Femur (tissue), 1 donor: ENCODE measurements around the gene ACP4.

Source experiments
- DNase-seq: peaks from one replicate; pipeline ENCODE4 v3.0.0-alpha.2; 2017

ACP4 gene

DNA sequence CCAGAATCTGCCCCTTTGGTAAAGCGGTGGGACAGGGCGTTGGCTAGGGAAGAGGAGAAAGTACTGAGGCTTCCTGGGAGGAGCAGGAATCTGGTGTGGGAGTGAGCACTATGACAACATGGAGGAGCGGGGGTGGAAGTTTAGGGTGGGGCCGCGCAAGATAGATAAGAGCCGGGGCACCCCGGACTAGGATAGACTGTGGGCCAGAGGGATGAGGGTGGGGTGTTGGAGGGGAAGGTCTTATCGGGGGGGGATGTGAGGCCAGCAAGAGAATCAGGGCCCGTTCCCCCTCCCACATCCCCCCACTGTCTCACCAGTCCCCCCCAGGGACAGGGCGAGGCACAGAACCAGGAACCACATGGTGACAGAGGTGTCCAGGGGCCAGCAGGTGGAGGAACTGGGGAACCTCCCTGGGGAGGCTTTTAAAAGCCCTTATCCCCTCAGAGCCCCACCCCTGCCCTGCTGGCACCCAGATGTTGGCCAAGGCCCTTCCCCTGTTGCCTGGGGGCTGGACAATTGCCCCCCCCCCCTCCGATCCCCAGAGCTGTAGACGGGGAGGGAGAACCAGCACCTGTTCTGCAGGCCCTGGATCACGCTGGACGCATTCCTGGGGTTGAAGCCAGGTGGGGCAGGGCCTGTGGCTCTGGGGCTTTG is 33.3 kb downstream of the ACP4 start, which contains the start of gene KLK1:
TSS of gene KLK1 (minus strand) at position 399 of the 654 bp plus-strand sequence. CDS start at position 360, 39 bp downstream.
- DNase-seq = no peak

DNA sequence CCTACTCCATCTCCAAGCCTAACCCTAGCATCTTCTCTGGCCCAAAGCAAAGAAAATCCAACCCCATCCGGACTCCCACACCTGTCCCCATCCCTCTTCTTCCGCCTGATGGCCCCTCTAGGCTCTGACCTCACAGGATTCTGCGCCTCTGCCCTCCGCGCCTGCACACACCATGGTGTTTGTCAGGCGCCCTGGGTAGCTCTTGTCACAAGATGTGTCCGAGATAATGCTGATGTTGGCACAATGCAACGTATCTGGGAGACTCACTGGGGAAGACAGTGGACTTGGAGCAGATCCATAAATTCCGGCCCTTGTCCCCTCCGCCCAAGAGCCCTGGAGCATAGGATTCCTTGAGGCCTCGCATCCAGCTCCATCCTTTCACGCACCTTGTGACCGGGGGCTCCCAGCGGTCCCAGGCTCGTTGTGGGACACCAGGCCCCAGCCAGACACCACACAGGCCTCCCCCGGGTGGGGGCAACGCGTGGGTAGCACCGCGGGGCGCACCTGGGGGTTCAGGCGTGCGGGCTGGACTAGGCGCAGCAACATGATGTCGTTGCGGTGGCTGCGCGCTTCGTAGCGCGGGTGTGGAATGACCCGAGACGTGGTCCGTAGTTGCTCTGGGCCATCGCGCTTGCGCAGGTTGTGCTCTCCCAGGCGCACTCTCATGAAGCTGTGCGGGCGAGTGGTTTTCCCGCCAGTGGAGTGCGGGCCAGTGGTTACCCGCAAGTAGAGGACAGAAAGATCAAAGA is 36.5 kb downstream of the ACP4 start:
- no peak for DNase-seq

DNA sequence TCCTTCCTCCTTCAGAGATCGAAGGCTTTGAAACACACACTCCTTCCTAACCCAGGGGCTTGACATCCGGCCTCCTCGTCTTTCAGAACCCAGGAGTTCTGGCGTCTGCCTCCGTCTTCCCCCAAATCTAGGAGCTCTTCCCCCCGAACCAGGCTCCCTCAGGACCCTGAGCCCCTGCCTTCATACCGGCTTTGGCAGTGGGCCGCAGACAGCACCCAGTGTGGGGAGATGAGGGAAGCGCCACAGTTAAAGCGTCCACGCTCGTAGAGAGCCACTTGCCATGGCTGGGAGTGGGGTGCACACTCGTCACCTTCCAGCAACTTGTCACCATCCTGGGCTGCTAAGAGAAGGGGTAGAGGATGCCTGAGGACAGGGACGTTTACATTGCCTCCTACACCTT is 37.3 kb downstream of the ACP4 start:
- DNase-seq = no peak

DNA sequence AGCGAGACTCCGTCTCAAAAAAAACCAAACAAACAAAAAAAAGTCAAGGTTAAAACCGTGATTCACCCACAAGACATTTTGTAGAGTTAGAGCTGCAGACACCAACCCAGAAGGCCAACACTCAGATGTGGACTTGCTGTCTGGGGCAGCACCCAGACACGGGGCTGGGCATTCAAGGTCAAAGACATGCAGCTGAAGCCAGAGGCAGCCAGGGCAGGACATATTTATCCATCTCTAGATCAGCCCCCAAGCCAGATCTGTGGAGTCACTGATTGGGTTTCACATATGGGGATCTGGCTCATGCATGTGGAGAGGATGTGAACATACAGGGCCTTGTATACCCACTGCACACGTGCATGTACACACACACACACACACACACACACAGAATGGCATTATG is 39.6 kb downstream of the ACP4 start:
- DNase-seq = no peak

DNA sequence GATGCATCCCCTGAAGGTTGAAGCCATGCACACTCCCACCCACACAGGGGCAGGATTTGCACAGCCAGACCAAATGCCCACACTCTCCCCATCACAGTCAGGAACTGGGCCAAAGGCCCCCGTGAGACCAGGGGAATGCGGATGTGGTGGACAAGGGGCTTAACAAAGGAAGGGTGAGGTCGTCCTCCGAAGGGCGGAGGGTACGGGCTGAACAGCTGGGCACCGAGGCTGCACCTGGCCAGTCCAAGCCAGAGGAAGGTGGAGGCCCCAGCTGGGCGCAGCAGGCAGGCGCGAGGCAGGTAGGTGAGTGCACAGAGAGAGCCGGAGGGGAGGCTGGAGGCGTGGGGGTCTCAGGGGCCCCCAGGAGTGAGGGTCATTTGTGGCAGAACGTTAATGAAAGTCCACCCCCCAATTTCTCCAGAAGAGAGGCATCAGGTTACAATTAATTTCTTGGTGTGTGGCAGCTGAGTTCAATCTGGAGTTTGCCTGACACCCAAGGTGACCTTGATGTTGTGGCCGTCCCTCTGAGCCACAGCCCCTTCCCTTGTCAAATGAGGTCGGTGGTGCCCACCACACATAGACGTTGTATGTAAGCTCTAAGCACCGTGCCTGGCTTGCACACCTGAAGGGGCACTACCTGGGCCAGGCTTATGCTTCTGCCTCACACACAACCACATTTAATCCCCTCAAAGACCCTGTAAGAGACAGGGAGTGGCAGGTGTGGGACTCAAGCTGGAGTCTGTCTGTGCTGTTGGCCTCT is 40.2 kb downstream of the ACP4 start:
- no peak for DNase-seq

DNA sequence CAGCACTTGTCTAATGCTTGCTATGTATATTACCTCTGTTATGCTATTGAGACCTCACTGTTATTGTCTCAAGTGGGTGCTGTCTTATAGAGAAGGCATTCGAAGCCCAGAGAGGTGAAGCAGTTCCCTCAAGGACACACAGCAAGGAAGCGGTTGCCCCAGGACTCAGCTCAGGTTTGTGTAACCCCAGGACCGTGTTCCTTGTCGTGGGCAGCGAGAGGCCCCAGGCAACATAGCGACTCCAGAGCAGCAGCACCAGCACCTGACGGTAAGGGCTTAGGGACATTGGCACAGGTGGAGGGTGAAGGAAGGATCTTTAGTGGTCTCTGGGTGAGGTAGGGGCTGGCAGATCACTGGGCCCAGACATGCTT is 40.8 kb downstream of the ACP4 start:
- DNase-seq = no peak

DNA sequence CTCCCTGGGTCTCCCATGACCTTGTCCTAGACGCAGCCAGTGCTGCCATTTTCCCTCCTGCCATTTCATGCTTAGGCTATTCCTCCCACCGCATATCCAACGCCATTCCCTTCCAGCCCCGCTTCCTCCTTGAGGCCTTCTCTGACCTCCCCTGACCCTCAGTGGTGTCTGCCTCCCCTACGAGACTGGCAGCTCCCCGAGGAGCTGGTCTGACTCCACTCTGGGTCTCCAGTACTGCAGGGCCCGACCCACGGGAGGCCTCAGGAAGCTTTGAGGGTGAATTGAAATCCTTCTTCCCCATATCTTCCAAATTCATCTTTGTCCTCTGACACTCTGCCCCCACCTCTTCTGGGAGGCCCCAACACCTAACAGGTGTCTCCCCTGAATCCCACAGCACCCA is 42.5 kb downstream of the ACP4 start:
- DNase-seq = no peak

DNA sequence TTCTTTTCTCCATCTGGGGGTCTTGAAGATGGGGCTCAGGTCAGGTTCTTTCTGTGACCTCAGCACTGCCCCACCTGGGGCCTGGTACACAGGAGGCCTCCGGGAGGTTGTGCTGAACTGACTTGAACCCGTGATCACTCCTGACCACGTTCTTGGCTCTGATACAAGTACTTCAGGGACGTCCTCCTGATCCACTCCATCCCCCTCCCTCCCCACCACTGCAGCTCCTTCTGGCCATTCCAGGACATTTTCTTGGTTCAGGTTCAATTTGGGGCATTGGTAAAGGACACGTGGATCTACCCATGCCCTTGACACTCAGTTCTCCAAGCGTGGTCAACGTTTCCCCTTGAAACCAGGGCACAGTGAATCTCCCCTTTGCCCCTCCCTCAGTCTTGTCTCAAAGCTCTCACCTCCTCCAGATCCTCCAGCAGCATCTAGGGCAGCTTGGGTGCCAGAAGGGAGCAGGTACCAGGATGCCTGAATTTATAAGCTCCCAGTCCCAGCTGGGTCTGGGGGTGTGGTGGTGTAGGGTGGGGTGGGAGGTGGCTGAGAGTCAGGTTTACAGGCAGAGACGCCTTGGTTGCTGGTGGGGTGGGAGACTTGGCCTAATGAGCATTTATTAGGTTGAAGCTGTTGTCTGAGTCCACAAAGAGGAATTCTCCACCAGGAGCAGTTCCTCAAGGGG is 43.0 kb downstream of the ACP4 start, which contains the start of gene KLK15:
TSS of gene KLK15 (minus strand) at position 458 of the 685 bp plus-strand sequence. CDS start 2,082 bp downstream, outside the sequence.
- DNase-seq = no peak

DNA sequence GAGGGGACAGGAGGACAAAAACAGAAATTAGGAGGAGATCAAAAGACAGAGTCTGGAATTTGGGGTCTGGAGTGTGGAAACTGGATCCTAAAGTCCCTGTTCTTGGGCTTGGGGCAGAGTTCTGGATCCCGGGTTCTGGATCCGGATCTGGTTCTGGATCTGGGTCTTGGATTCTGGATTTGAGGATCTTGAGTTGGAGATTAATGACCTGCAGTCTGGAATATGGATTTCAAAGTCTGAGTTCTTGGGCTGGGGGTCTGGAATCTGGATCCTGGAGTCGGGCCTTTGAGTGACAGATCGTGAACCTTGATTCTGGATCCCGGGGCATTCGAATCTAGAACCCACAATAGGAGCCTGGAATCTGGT is 43.6 kb downstream of the ACP4 start:
- no peak for DNase-seq

DNA sequence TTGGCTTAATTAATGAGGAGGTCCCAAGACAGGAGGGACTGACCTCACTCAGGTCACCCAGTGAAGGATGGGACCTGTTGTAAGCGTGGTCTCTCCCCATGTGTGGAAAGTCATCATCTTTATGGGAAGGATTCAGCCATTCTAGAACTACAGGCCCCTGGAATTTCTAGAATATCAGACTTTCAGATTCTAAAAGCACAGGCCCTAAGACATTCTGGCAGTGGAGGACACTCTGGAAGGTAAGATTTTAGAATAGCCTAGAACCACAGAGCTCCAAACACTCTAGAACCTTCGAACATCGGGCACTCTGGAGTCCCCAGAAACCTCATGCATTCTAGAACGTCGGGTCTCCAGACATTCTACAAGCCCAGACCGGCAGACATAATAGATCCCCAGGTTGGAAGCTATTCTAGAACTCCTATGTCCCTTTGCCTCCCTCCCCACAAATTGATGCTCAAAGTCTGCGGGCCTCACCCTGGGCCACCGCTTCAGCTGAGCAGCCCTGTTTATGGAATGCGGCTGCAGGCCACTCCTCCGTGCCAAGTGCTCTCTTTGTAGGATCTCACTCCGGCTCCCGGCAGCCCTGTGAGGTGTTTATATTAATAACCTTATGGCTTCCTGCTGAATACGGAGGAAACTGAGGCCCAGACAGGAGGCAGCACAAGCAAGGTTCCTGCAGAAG is 45.0 kb downstream of the ACP4 start:
- DNase-seq = no peak

DNA sequence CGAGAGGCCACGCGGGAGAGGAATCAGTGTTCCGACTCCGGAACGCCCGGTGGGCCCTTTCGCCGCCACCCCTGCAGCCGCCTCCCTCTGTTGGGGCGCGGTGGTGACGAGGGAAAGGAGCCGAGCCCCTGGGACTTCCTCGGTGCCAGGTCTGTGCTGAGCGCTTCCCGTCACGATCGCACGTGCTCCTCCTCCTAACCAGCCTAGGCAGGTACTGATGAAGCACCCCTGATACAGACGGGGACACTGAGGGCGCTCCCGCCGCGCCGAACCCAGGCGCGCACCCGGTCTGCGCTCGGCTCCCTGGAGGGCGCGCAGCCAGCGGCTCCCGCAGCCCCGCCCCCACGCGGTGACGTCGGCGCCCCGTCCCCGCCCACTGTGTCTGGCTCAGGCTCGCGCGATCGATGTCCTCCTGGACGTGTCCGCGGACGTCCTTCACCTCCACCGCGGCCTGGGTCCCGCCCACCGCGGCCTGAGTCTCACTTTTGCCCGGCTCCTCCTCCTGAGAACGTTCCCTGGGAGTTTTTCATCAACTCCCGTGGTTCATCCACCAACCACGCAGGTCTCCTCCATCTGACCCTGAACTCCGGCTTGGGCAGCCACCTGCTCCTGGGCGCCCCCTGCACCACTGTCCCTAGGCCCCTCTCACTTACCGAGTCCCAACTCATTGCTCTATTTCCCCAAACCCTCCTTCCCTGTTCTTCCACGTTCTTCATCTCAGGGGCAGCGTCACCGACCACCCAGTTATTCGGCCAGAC is 45.7 kb downstream of the ACP4 start:
- DNase-seq = peak; percentile 70

DNA sequence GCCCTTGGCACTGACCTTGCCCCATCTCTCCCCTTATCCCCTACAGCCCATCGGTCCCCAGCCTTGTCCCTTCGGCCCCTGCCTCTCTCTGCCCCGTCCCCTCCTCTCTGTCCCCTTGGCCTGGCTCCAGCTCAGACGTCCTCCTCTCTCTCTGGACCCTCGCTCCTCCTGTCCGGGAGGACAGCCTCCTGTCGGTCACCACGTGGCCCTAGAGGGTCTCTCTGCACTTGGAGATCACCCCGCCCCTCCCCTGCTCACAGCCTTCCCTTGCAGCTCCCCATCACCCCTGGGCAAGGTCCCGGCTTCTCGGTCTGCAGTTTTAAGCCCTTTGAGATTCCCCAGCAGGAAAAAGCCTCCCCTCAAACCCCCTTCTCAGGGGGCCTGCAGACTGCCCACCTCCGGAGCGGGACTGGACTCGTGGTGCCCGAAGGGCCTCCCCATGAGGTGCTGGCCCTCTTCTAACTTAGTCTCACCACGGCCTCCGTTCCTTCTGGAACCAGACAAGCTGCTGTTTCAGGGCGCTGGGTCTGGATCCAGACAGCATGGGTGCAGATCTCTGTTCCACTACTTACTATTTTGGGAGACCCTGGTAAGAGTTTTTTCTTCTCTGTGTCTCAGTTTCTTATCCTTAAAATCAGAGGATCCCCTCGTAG is 46.5 kb downstream of the ACP4 start:
- DNase-seq = no peak

DNA sequence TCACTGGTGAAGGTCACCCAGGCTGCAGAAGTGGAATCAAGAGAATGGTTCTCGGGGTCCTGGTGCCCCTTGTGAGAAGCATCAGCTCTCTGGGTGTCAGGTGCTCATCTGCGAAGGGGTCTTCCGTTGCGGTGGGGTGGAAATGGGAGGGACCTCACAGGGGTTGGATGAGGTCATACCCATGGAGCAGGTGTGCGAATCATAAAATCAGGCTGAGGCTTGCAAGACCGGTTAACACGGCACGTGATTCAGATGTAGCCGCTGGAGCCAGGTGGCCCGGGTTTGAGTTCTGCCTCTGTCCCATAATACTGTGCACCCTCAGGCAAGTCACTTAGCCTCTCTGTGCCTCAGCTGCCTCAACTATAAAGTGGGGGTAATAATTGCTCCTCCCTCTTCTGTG is 47.1 kb downstream of the ACP4 start:
- no peak for DNase-seq

DNA sequence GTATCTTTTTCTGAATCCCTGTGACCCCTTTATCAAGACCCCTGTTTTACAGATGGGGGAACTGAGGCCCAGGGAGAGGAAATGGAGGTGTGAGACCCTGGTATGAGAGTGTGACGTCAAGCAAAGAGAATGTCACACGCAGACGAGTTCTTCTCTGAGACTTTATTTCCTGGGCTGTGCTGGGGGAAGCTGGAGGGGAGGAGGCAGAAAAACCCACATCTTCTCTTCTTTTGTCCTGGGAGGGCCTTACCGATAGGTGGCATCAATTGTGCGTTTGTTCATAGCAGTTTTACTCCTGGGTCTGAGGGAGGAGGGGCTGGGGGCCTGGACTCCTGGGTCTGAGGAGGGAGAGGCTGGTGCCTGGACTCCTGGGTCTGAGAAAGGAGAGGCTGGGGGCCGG is 48.0 kb downstream of the ACP4 start:
- no peak for DNase-seq

DNA sequence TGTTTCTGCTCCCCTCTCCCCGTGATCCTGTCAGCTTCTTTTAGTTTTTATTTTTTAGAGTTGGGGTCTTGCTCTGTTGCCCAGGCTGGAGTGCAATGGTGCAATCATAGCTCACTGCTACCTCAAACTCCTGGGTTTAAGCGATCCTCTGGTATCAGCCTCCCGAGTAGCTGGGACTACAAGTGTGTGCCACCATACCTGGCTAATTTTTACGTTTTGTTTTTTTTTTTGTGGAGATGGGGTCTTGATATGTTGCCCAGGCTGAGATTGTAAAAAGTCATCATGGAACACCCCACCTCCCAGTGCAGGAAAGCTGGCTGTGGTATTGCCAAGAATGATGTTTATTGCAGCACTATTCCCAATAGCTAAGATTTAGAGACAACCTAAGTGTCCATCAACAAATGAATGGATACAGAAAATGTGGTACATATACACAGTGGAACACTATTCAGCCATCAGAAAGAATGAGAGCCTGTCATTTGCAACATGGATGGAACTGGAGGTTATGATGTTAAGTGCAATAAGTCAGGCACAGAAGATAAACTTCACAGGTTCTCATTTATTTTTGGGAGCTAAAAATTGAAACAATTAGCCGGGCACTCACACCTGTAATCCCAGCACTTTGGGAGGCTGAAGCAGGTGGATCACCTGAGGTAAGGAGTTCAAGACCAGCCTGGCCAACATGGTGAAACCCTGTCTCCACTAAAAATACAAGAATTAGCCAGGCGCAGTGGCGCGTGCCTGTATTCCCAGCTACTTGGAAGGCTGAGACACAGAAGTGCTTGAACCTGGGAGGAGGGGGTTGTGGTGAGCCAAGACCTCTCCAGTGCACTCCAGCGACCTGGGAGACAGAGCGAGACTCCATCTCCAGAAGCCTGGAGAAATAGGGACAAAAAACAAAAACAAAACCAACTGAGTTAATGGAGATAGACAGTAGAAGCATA is 49.8 kb downstream of the ACP4 start:
- no peak for DNase-seq

DNA sequence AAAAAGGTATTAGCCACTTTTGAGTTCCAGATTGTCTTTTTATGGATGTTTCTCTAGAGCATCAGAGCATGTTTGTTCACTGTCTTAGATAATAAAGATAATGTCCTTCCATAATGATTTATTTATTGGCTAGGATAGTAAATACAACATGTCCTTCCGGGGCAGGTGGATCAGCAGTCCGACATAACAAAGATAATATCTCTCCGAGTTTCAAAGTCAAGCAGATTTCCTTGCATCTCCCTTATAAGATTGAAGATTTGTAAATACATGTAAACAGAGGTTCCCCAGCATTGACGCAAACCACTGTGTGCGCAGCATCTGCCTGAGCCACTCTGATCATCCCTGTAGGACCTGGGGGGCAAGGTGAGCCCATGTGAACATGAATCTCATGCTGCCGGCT is 51.9 kb downstream of the ACP4 start:
- DNase-seq = no peak

DNA sequence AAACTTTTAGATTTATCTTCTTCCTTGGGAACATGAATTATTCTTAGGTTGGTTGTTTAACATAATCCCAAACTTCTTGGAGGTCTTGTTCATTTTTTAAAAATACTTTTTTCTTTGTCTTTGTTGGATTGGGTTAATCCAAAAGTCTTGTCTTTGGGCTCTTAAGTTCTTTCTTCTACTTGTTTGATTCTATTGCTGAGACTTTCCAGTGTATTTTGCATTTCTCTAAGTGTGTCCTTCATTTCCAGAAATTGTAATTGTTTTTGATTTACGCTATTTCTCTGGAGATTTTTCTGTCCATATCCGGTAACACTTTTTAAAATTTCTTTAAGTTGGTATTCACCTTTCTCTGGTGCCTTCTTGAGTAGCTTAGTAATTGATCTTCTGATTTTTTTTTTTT is 53.0 kb downstream of the ACP4 start:
- DNase-seq = no peak

DNA sequence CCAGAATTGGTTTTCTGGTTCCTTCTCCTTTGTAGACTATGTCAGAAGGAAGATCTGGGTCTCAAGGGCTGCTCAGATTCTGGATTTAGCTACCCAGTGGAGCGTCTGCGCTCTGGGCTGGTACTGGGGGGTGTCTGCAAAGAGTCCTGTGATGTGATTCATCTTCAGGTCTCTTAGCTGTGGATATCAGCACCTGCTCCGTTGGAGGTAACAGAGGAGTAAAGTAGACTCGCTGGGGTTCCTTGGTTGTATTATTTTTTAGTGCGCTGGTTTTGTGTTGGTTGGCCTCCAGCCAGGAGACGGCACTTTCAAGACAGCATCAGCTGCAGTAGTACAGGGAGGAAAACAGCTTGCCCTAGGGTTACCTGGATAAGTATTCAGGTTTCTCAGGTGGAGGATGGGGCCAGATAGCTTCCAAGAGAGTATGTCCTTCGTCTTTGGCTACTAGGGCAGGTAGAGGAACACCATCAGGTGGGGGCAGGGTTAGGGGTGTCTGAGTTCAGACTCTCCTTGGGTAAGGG is 53.5 kb downstream of the ACP4 start:
- no peak for DNase-seq

DNA sequence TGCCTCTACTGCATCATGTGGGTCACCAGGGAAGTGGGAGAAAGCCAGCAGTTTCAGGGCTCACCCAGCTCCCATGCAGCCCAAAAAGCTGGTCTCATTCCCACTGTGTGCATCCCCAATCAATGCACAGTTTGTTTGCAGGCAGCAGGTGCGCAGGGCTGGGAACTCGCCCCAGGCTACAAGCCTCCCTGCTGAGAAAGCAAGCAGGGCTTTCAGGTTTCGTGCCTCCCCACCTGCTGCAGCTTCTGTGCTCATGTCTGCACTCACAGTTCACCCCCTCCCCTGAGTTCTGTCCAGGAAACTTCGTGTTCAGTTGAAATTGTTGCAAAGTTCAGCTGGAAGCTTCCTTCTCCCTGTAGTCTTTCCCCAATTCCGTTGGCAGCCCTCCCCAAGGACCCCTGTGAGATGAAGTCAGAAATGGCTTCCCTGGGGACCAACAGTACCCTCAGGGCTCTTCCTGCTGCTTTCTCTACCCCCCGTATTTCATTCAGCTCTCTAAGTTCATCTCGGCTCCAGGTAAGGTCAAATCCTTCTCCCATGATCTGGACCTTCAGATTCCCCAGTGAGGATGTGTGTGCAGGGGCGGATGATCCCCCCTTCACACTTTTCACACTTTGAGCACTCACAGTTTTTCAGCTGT is 54.2 kb downstream of the ACP4 start:
- DNase-seq = no peak
